NCI-H345 treated with DMSO at 0.1 percent for 48 hours (cell line): ENCODE data around the gene ARL6IP1.
"Not testable (repeated sequence)": the region's sequence is repeated elsewhere in the genome, so short reads cannot be mapped to it uniquely, and the experiment has no call there.

Experiments
- DNase-seq: peaks from one replicate; lab custom pipeline; 2025; ENCODE audit not compliant: unreplicated experiment; lab: John Stamatoyannopoulos, UW

Gene ARL6IP1

GRCh38 chr16:18762713-18763112 is 38.6 kb downstream of the ARL6IP1 start:
- DNase-seq, result not testable (repeated sequence)

- DNase-seq, result peak; percentile 3
These were observed 41.5 kb downstream of the ARL6IP1 start for GRCh38 chr16:18759598-18760520.

- DNase-seq, result not testable (repeated sequence)
These were observed 43.2 kb downstream of the ARL6IP1 start for GRCh38 chr16:18757960-18758660.

- not testable (repeated sequence) for DNase-seq
These were observed 44.7 kb downstream of the ARL6IP1 start for GRCh38 chr16:18756639-18757038.

GRCh38 chr16:18742870-18743269 is 58.5 kb downstream of the ARL6IP1 start:
- DNase-seq, result not testable (repeated sequence)
